GM12874 (cell line): ENCODE results near the gene SNX15.
A peak's percentile ranks its signal among the peaks of the same experiment; 100 is the strongest.

Experiments
- CTCF ChIP-seq: IDR thresholded peaks from 2 replicates; pipeline ENCODE4 v1.5.1; 2011; ENCODE audit warnings: low read depth, mild to moderate bottlenecking, control low read depth, low read length, moderate library complexity; ENCODE audit not compliant: insufficient read depth

Gene SNX15

GRCh38 chr11:65027213-65028067, at the start of gene SNX15:
Gene SNX15, plus strand, starts transcription at chr11:65027439. Its CDS starts 99 bp downstream, at chr11:65027538.
- TF ChIP-seq CTCF = peak; percentile 29; the same call in 1 of the 2 replicates

- TF ChIP-seq CTCF = no peak
Observed at GRCh38 chr11:64987998-64988854, 39.0 kb upstream of the SNX15 start.

- TF ChIP-seq CTCF = no peak
Observed at GRCh38 chr11:64989416-64989815, 37.8 kb upstream of the SNX15 start.

GRCh38 chr11:64990222-64990923, 36.9 kb upstream of the SNX15 start:
- no peak for TF ChIP-seq CTCF

GRCh38 chr11:64994318-64994717, 32.9 kb upstream of the SNX15 start:
- TF ChIP-seq CTCF = no peak

GRCh38 chr11:64996327-64996709, 30.9 kb upstream of the SNX15 start:
- TF ChIP-seq CTCF = no peak

GRCh38 chr11:64996710-64997380, 30.4 kb upstream of the SNX15 start, which contains the start of gene BATF2:
Gene BATF2, minus strand, starts transcription at chr11:64996971. Its CDS starts 57 bp downstream, at chr11:64996914.
- peak; percentile 37; the same call in 1 of the 2 replicates for TF ChIP-seq CTCF
